Measurements from ENCODE around the gene ADAMTSL1. TPM values are rescaled to one million over a fixed set of nuclear protein-coding genes. Genes with fewer than 3 reads are reported as not detected.

Gene ADAMTSL1
- total and polyA plus RNA-seq, 9 of the 15 experiments (the other 6 are each of a cell fraction or from before 2014, with no cell fraction given), result 0.01 TPM; not detected in 8

DNA sequence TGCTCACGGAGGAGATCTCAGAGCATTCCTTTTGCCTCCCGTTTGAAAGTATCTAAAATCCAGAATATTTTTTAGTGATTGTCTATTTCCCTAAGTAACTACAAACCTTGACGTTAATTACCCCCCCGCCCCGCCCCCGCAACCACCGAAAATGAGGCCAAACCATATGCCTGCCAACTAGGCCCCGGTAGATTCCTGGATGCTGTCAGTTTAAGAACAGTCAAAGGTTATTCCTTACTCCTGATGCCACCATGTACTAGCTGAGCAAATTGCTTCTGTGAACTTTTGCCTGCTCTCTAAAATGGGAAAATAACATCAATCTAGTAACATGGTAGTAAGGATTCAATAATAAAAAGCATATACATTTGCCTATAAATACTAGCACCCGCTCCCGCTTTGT is 314.3 kb downstream of the ADAMTSL1 start:
- in situ Hi-C loops (cut with MboI), result loop anchor here (25.0 kb wide), 1 partner anchor 674 kb away; no protein-coding TSS in a partner anchor
- FAIRE-seq, result no peak
- no peak overlapping the region for H3K9ac ChIP-seq (ENCODE audit: insufficient read depth in 1 of 2, low read depth in 2 of 2, low read length in 2 of 2)
- CTCF ChIA-PET (ENCODE audit: low intra/inter-chr PET ratio), result no interaction called here
- H3K79me2 ChIP-seq (ENCODE audit: control insufficient read depth, insufficient read depth, low read length), result no peaks in the 10 kb centered on the region
- WGBS (ENCODE audit: insufficient coverage, low coverage, missing lambda C conversion rate), result 0% methylated on average over 10 of the region's 10 CpGs
- POLR2A ChIA-PET, result no interaction called here
- H3K27me3 ChIP-seq (ENCODE audit: control insufficient read depth in 2 of 2, insufficient read depth in 2 of 2, low read length in 2 of 2), result no peaks in the 10 kb centered on the region
- BruUV-seq (replicated peaks), result no TSS peak
- H3K9me3 ChIP-seq (replicated peaks; ENCODE audit: control insufficient read depth, insufficient read depth, low read depth, low read length), result no peaks in the 10 kb centered on the region
- TF ChIP-seq RFX7 (CRISPR knock-in tag; IDR thresholded peaks at IDR 0.05) (no peak), MCM7 (IDR thresholded peaks at IDR 0.05) (no peak), ZNF655 (CRISPR knock-in tag; IDR thresholded peaks at IDR 0.05) (no peak)
- no peaks in the 10 kb centered on the region for H4K20me1 ChIP-seq (replicated peaks; ENCODE audit: control insufficient read depth, insufficient read depth, low read length)
- H3K9me1 ChIP-seq (ENCODE audit: control insufficient read depth, insufficient read depth, low read length), result no peaks in the 10 kb centered on the region
- no peak overlapping the region for H3K4me3 ChIP-seq
- no peak overlapping the region for H3K27ac ChIP-seq (ENCODE audit: extremely low read depth, low read depth, low read length)
- DNase-seq (ENCODE audit: extremely low read depth in 1 of 4, low spot score in 3 of 4), result no peak
- no peak overlapping the region for H3K4me2 ChIP-seq (ENCODE audit: insufficient read depth, low read length)
- H2AFZ ChIP-seq (ENCODE audit: low read depth, low read length), result no peak overlapping the region
- intact Hi-C loops (cut with micrococcal nuclease), result no loop called here
- no peak for ATAC-seq
- H3K4me1 ChIP-seq (replicated peaks in 1 of 2; ENCODE audit: control insufficient read depth in 2 of 2, insufficient read depth in 2 of 2, low read length in 2 of 2), result no peaks in the 10 kb centered on the region
- no peaks in the 10 kb centered on the region for H3K36me3 ChIP-seq (ENCODE audit: control insufficient read depth, insufficient read depth, low read length)

DNA sequence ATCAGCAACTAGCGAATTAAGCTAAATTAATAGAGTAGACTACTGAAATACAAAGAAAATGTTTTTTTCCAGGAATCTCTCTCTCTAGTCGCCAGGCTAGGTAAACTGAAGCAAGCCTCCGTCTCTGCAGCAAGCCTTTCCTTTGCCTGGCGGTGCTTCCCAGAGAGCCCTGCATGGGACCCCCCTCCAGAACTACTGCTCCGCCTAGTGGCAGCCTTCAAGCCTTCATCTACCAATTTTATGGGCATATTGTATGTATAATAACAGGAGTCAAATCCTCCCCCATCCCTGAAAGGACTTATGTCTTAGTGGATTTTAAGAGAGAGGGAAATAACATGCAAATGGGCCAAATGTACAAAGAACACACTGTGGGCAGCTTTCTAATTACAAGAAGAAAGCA is 317.1 kb downstream of the ADAMTSL1 start:
- Histone ChIP-seq H4K20me1 (replicated peaks; ENCODE audit: control insufficient read depth, insufficient read depth, low read length) (no peaks in the 10 kb centered on the region), H3K9me1 (ENCODE audit: control insufficient read depth, insufficient read depth, low read length) (no peaks in the 10 kb centered on the region), H2AFZ (ENCODE audit: low read depth, low read length) (no peak overlapping the region), H3K9me3 (replicated peaks; ENCODE audit: control insufficient read depth, insufficient read depth, low read depth, low read length) (no peaks in the 10 kb centered on the region), H3K9ac (ENCODE audit: insufficient read depth in 1 of 2, low read depth in 2 of 2, low read length in 2 of 2) (no peak overlapping the region), H3K27me3 (ENCODE audit: control insufficient read depth in 2 of 2, insufficient read depth in 2 of 2, low read length in 2 of 2) (no peaks in the 10 kb centered on the region), H3K36me3 (ENCODE audit: control insufficient read depth, insufficient read depth, low read length) (no peaks in the 10 kb centered on the region), H3K4me3 (no peak overlapping the region), H3K79me2 (ENCODE audit: control insufficient read depth, insufficient read depth, low read length) (no peaks in the 10 kb centered on the region), H3K27ac (ENCODE audit: extremely low read depth, low read depth, low read length) (no peak overlapping the region), H3K4me2 (ENCODE audit: insufficient read depth, low read length) (no peak overlapping the region), H3K4me1 (replicated peaks in 1 of 2; ENCODE audit: control insufficient read depth in 2 of 2, insufficient read depth in 2 of 2, low read length in 2 of 2) (no peaks in the 10 kb centered on the region)
- in situ Hi-C loops (cut with MboI), result loop anchor here (25.0 kb wide), 1 partner anchor 671 kb away; no protein-coding TSS in a partner anchor
- BruUV-seq (replicated peaks), result no TSS peak
- CTCF ChIA-PET (ENCODE audit: low intra/inter-chr PET ratio), result no interaction called here
- peak; percentile 82 for ATAC-seq
- no peak for FAIRE-seq
- POLR2A ChIA-PET, result no interaction called here
- intact Hi-C loops (cut with micrococcal nuclease), result no loop called here
- peak; percentile 14 to 56 (median 21) for DNase-seq (ENCODE audit: extremely low read depth in 1 of 4, low spot score in 3 of 4)
- 3% methylated on average over 5 of the region's 5 CpGs for WGBS (ENCODE audit: insufficient coverage, low coverage, missing lambda C conversion rate)
- TF ChIP-seq RAD21 (CRISPR knock-in tag; conservative IDR thresholded peaks at IDR 0.05 in 1 of 2, IDR thresholded peaks at IDR 0.05 in 1 of 2) (peak; percentile 45 to 53), EP400 (IDR thresholded peaks at IDR 0.05) (no peak), SREBF1 (IDR thresholded peaks at IDR 0.05; ENCODE audit: borderline replicate concordance, low read depth, low read length) (no peak), HES1 (IDR thresholded peaks at IDR 0.05; ENCODE audit: low read depth) (no peak)
- TF ChIP-seq, protein P1, sequence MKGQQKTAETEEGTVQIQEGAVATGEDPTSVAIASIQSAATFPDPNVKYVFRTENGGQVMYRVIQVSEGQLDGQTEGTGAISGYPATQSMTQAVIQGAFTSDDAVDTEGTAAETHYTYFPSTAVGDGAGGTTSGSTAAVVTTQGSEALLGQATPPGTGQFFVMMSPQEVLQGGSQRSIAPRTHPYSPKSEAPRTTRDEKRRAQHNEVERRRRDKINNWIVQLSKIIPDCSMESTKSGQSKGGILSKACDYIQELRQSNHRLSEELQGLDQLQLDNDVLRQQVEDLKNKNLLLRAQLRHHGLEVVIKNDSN (CRISPR knock-in tag; IDR thresholded peaks at IDR 0.05), result no peak
- TF ChIP-seq, protein P2, sequence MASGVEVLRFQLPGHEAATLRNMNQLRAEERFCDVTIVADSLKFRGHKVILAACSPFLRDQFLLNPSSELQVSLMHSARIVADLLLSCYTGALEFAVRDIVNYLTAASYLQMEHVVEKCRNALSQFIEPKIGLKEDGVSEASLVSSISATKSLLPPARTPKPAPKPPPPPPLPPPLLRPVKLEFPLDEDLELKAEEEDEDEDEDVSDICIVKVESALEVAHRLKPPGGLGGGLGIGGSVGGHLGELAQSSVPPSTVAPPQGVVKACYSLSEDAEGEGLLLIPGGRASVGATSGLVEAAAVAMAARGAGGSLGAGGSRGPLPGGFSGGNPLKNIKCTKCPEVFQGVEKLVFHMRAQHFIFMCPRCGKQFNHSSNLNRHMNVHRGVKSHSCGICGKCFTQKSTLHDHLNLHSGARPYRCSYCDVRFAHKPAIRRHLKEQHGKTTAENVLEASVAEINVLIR (CRISPR knock-in tag; IDR thresholded peaks at IDR 0.05), result no peak
- TF ChIP-seq, protein P3, sequence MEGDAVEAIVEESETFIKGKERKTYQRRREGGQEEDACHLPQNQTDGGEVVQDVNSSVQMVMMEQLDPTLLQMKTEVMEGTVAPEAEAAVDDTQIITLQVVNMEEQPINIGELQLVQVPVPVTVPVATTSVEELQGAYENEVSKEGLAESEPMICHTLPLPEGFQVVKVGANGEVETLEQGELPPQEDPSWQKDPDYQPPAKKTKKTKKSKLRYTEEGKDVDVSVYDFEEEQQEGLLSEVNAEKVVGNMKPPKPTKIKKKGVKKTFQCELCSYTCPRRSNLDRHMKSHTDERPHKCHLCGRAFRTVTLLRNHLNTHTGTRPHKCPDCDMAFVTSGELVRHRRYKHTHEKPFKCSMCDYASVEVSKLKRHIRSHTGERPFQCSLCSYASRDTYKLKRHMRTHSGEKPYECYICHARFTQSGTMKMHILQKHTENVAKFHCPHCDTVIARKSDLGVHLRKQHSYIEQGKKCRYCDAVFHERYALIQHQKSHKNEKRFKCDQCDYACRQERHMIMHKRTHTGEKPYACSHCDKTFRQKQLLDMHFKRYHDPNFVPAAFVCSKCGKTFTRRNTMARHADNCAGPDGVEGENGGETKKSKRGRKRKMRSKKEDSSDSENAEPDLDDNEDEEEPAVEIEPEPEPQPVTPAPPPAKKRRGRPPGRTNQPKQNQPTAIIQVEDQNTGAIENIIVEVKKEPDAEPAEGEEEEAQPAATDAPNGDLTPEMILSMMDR (IDR thresholded peaks at IDR 0.05 in 2 of 3, conservative IDR thresholded peaks at IDR 0.05 in 1 of 3; ENCODE audit: insufficient read depth in 2 of 3, low read depth in 1 of 3, low read length in 3 of 3), result peak; percentile 52 to 57 (median 53); a peak in 5 of 6 replicates

Measured in K562 (cell line).